ENCODE measurements around the gene CA10. TPM values are rescaled to one million over a fixed set of nuclear protein-coding genes. Genes with fewer than 3 reads are reported as not detected.
A peak's percentile ranks its signal among the peaks of the same experiment; 100 is the strongest.

CA10 gene
- total RNA-seq, 1 donor from 2014 or later, result 2.0 TPM

DNA sequence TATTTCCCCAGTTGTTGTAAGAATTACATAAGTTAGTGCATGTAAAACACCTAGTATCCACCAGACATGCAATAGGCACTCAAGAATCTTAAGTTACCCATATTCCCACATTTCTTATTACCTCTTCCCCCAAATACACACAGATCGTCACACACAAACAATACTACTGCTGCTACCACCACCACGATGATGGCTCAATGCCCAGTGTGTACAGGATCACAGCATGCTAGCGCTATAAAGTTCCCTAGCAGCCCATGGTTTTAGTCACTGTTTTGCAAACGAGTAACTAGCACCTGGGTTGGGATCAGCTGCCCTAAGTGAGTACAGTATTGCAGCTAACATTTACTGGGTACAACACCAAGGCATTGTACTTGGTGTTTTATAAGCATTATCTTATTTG, 486.4 kb downstream of the CA10 start:
- Histone ChIP-seq H3K4me1 (no peaks in the 10 kb centered on the region), H3K4me3 (no peak overlapping the region), H3K9me3 (no peaks in the 10 kb centered on the region), H3K27me3 (no peaks in the 10 kb centered on the region), H3K36me3 (no peaks in the 10 kb centered on the region), H3K27ac (no peak overlapping the region)
- TF ChIP-seq POLR2AphosphoS5 (IDR thresholded peaks at IDR 0.05; ENCODE audit: insufficient read depth in 1 of 2, low read depth in 1 of 2) (no peak), POLR2A (IDR thresholded peaks at IDR 0.05) (no peak)
- TF ChIP-seq, protein P1, sequence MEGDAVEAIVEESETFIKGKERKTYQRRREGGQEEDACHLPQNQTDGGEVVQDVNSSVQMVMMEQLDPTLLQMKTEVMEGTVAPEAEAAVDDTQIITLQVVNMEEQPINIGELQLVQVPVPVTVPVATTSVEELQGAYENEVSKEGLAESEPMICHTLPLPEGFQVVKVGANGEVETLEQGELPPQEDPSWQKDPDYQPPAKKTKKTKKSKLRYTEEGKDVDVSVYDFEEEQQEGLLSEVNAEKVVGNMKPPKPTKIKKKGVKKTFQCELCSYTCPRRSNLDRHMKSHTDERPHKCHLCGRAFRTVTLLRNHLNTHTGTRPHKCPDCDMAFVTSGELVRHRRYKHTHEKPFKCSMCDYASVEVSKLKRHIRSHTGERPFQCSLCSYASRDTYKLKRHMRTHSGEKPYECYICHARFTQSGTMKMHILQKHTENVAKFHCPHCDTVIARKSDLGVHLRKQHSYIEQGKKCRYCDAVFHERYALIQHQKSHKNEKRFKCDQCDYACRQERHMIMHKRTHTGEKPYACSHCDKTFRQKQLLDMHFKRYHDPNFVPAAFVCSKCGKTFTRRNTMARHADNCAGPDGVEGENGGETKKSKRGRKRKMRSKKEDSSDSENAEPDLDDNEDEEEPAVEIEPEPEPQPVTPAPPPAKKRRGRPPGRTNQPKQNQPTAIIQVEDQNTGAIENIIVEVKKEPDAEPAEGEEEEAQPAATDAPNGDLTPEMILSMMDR (IDR thresholded peaks at IDR 0.05), result no peak
- intact Hi-C loops (cut with DNase I), result no loop called here
- peak in 1 of 2 donors; percentile 31 for DNase-seq (ENCODE audit: extremely low spot score in 2 of 2)

DNA sequence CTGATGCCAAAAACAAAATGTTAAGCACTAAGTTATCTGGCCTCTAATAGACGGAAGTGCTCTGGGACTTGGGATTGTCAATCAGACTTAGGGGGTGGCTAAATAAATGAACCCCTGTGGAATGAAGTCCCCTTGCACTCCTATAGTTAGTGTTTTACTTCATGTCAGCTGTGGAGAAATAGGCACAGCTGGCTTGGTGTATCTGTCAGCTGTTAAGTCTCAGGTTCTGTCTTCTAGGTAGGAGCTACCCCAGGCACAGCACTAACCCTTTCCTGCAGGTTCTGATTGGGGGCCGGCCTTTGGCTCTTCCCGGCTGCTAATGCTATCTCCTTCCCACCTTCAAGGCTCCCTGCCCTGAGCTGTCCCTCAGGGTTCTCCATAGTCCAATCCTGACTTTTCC, 487.6 kb downstream of the CA10 start:
- Histone ChIP-seq H3K27ac (no peak overlapping the region), H3K9me3 (no peaks in the 10 kb centered on the region), H3K27me3 (no peaks in the 10 kb centered on the region), H3K4me1 (no peaks in the 10 kb centered on the region), H3K36me3 (no peaks in the 10 kb centered on the region), H3K4me3 (no peak overlapping the region)
- TF ChIP-seq, protein P1 (IDR thresholded peaks at IDR 0.05), result no peak
- TF ChIP-seq POLR2AphosphoS5 (IDR thresholded peaks at IDR 0.05; ENCODE audit: insufficient read depth in 1 of 2, low read depth in 1 of 2) (no peak), POLR2A (IDR thresholded peaks at IDR 0.05) (no peak)
- DNase-seq (ENCODE audit: extremely low spot score in 2 of 2), result peak in 1 of 2 donors; percentile 6
- intact Hi-C loops (cut with DNase I), result no loop called here

DNA sequence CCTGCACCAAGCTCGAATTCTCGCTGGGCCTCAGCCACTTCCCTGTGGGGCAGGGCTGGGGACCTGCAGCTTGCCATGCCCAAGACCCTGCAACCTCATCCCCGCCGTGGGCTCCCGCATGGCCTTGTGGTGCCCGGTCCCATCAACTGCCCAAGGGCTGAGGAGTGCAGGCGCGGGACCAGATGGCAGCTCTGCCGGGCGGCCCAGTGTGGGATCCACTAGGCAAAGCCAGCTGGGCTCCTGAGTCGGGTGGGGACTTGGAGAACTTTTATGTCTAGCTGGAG, 489.6 kb downstream of the CA10 start:
- Histone ChIP-seq H3K27me3 (no peaks in the 10 kb centered on the region), H3K36me3 (no peaks in the 10 kb centered on the region), H3K4me3 (no peak overlapping the region), H3K4me1 (no peaks in the 10 kb centered on the region), H3K9me3 (no peaks in the 10 kb centered on the region), H3K27ac (no peak overlapping the region)
- intact Hi-C loops (cut with DNase I), result no loop called here
- TF ChIP-seq POLR2AphosphoS5 (IDR thresholded peaks at IDR 0.05; ENCODE audit: insufficient read depth in 1 of 2, low read depth in 1 of 2) (no peak), POLR2A (IDR thresholded peaks at IDR 0.05) (no peak)
- TF ChIP-seq, protein P1 (IDR thresholded peaks at IDR 0.05), result no peak
- no peak for DNase-seq (ENCODE audit: extremely low spot score in 2 of 2)

DNA sequence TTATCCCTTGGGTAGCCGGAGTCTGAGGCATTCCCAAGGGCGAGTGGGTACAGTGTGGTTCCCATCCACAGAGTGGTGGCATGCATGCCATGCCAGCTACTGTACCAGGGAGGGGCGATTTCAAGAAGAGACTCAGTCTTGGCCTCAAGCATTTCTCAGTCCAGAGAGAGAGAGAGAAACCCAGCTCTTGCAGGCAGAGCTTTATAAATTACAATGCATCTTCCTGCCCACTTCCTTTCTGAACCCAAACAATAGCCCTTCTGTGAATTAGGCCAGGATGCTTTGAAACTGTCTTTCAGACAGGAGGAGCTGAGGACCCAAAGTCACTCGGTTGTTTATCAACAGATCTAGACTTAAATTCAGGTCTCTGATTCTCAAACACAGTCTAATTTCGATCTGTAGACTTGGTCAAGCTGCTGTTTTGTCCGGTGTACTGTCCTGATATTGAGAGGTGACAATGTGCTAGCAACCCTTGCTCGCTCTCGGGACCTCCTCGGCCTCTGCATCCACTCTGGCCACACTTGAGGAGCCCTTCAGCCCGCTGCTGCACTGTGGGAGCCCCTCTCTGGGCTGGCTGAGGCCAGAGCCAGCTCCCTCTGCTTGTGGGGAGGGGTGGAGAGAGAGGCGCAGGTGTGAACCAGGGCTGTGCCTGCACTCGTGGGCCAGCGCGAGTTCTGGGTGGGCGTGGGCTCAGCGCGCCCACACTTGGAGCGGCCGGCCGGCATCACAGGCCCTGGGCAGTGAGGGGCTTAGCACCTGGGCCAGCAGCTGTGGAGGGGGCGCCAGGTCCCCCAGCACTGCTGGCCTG, 490.2 kb downstream of the CA10 start:
- peak in 1 of 2 donors; percentile 29 for DNase-seq (ENCODE audit: extremely low spot score in 2 of 2)
- H3K36me3 ChIP-seq, result no peaks in the 10 kb centered on the region
- no peaks in the 10 kb centered on the region for H3K4me1 ChIP-seq
- H3K27me3 ChIP-seq, result no peaks in the 10 kb centered on the region
- no peaks in the 10 kb centered on the region for H3K9me3 ChIP-seq
- H3K27ac ChIP-seq, result no peak overlapping the region
- H3K4me3 ChIP-seq, result no peak overlapping the region
- TF ChIP-seq, protein P1 (IDR thresholded peaks at IDR 0.05), result no peak
- no peak for TF ChIP-seq POLR2A (IDR thresholded peaks at IDR 0.05)
- no peak for TF ChIP-seq POLR2AphosphoS5 (IDR thresholded peaks at IDR 0.05; ENCODE audit: insufficient read depth in 1 of 2, low read depth in 1 of 2)
- intact Hi-C loops (cut with DNase I), result no loop called here

DNA sequence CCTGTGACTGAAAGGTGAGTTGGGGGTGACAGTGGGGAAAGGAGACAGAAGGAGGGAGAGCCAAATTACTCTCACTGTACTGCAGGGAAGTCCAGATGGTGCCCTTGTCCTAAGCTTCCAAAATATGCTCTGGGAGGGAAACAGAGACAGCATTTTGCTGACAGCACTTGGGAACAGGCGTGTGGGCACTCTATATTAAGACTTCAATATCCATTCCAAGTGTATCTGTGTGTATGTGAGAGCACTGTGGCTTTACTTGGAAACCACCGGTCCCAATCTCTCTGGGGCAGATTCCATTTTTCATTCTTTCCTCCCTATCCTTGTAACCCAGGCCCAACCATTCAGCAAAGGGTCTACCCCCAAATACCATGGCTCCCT, 490.8 kb downstream of the CA10 start:
- intact Hi-C loops (cut with DNase I), result no loop called here
- H3K4me3 ChIP-seq, result no peak overlapping the region
- no peaks in the 10 kb centered on the region for H3K4me1 ChIP-seq
- peak in 1 of 2 donors; percentile 67 for DNase-seq (ENCODE audit: extremely low spot score in 2 of 2)
- no peak overlapping the region for H3K27ac ChIP-seq
- TF ChIP-seq POLR2AphosphoS5 (IDR thresholded peaks at IDR 0.05; ENCODE audit: insufficient read depth in 1 of 2, low read depth in 1 of 2) (no peak), POLR2A (IDR thresholded peaks at IDR 0.05) (no peak)
- TF ChIP-seq, protein P1 (IDR thresholded peaks at IDR 0.05), result no peak
- no peaks in the 10 kb centered on the region for H3K36me3 ChIP-seq
- no peaks in the 10 kb centered on the region for H3K27me3 ChIP-seq
- no peaks in the 10 kb centered on the region for H3K9me3 ChIP-seq

Measured in vagina (tissue), 2 donors.